OCI-LY3 (cell line): ENCODE data around the gene MOB3B.

Source experiments
- EZH2phosphoT487 ChIP-seq: fragments of 200-600 bp; shearing (Covaris generic); IDR thresholded peaks from 2 replicates; pipeline ENCODE4 v1.6.1; 2018; ENCODE audit warnings: antibody characterized with exemption, mixed run types, low read depth
- TF ChIP-seq, protein P1 (sequence below): fragments of 200-600, 300-600 bp; sonication (generic); IDR thresholded peaks from 2 replicates; pipeline ENCODE4 v1.5.1; 2014; ENCODE audit warnings: antibody characterized with exemption, low read length, low read depth

DNA sequence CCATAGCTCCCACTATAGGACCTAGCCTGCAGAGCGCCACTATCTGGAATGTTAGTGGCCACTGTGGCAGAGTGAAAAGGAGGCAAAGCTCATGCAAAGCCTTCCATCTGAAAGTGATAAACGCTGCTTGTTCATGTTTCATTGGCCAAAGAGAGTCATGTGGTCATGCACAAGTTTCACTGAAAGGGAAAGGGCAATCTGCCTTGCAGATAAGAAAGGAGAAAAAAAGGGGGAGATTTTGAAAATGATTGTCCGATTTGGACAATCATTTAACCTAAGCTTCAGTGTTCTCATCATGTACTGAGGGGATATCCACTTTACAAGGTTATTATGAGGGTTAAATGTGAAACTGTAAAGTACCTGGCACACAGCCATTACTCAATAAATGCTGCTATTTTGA lies 9.0 kb upstream of the MOB3B start:
- TF ChIP-seq, protein P1, sequence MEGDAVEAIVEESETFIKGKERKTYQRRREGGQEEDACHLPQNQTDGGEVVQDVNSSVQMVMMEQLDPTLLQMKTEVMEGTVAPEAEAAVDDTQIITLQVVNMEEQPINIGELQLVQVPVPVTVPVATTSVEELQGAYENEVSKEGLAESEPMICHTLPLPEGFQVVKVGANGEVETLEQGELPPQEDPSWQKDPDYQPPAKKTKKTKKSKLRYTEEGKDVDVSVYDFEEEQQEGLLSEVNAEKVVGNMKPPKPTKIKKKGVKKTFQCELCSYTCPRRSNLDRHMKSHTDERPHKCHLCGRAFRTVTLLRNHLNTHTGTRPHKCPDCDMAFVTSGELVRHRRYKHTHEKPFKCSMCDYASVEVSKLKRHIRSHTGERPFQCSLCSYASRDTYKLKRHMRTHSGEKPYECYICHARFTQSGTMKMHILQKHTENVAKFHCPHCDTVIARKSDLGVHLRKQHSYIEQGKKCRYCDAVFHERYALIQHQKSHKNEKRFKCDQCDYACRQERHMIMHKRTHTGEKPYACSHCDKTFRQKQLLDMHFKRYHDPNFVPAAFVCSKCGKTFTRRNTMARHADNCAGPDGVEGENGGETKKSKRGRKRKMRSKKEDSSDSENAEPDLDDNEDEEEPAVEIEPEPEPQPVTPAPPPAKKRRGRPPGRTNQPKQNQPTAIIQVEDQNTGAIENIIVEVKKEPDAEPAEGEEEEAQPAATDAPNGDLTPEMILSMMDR = no peak
- TF ChIP-seq EZH2phosphoT487 = no peak
